ENCODE results near the gene FBXL4. TPM values are rescaled to one million over a fixed set of nuclear protein-coding genes. Genes with fewer than 3 reads are reported as not detected.

Gene FBXL4
- total and polyA plus RNA-seq, 2 experiments from 2014 or later = 10.8 to 31.0 TPM

- no peak overlapping the region for H2AFZ ChIP-seq
- no peaks in the 10 kb centered on the region for H3K9me2 ChIP-seq (replicated peaks; ENCODE audit: insufficient read depth)
- DNase-seq (ENCODE audit: low spot score) = no peak
- no peak overlapping the region for H3K27ac ChIP-seq
- H3K36me3 ChIP-seq (replicated peaks; ENCODE audit: insufficient read depth, low read depth) = no peaks in the 10 kb centered on the region
- no peaks in the 10 kb centered on the region for H3K79me2 ChIP-seq
- no peak overlapping the region for H3K4me3 ChIP-seq
- no peaks in the 10 kb centered on the region for H3K27me3 ChIP-seq
- no peaks in the 10 kb centered on the region for H4K20me1 ChIP-seq (ENCODE audit: insufficient read depth, poor library complexity, severe bottlenecking)
- H3K9me3 ChIP-seq (ENCODE audit: low read depth) = no peaks in the 10 kb centered on the region
- no peak overlapping the region for H3K4me2 ChIP-seq
- H3K4me1 ChIP-seq (ENCODE audit: insufficient read depth) = no peaks in the 10 kb centered on the region
- TF ChIP-seq EZH2phosphoT487 (IDR thresholded peaks at IDR 0.05; ENCODE audit: low read depth, severe bottlenecking, unreplicated experiment) = no peak
- TF ChIP-seq, protein P1, sequence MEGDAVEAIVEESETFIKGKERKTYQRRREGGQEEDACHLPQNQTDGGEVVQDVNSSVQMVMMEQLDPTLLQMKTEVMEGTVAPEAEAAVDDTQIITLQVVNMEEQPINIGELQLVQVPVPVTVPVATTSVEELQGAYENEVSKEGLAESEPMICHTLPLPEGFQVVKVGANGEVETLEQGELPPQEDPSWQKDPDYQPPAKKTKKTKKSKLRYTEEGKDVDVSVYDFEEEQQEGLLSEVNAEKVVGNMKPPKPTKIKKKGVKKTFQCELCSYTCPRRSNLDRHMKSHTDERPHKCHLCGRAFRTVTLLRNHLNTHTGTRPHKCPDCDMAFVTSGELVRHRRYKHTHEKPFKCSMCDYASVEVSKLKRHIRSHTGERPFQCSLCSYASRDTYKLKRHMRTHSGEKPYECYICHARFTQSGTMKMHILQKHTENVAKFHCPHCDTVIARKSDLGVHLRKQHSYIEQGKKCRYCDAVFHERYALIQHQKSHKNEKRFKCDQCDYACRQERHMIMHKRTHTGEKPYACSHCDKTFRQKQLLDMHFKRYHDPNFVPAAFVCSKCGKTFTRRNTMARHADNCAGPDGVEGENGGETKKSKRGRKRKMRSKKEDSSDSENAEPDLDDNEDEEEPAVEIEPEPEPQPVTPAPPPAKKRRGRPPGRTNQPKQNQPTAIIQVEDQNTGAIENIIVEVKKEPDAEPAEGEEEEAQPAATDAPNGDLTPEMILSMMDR (IDR thresholded peaks at IDR 0.05; ENCODE audit: poor library complexity) = no peak
- no peak for TF ChIP-seq EZH2 (IDR thresholded peaks at IDR 0.05; ENCODE audit: borderline replicate concordance)
Measured at GRCh38 chr6:98880486-98880885, 67.3 kb downstream of the FBXL4 start.

DNA sequence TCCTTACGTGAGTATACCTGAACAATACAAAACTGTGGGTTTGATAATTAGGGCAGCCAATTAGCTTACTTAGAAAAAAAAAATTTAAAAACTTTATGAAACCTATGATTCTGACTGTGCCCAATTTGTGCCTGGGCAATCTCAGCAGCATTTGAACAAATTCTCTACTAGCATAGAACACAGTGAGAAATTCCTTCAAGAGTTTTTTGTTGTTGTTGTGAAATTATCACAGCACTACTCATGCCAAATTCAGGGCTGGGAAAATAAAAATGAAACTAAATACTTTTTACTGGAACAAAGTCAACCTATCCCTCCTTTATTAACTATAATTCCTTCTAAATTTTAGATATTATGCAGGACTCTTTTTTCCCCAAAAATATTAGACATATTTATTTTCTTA, 70.5 kb downstream of the FBXL4 start:
- 63% methylated on average over 1 of the region's 1 CpG for WGBS (ENCODE audit: low lambda C conversion rate, missing lambda C conversion rate)
- no peaks in the 10 kb centered on the region for H4K20me1 ChIP-seq (ENCODE audit: insufficient read depth, poor library complexity, severe bottlenecking)
- H3K9me2 ChIP-seq (replicated peaks; ENCODE audit: insufficient read depth) = no peaks in the 10 kb centered on the region
- H3K9me3 ChIP-seq (ENCODE audit: low read depth) = no peaks in the 10 kb centered on the region
- no peak overlapping the region for H3K4me3 ChIP-seq
- no peaks in the 10 kb centered on the region for H3K36me3 ChIP-seq (replicated peaks; ENCODE audit: insufficient read depth, low read depth)
- DNase-seq (ENCODE audit: low spot score) = no peak
- H3K4me2 ChIP-seq = no peak overlapping the region
- no peak overlapping the region for H3K27ac ChIP-seq
- TF ChIP-seq, protein P1 (IDR thresholded peaks at IDR 0.05; ENCODE audit: poor library complexity) = no peak
- TF ChIP-seq EZH2 (IDR thresholded peaks at IDR 0.05; ENCODE audit: borderline replicate concordance) (no peak), EZH2phosphoT487 (IDR thresholded peaks at IDR 0.05; ENCODE audit: low read depth, severe bottlenecking, unreplicated experiment) (no peak)
- H3K79me2 ChIP-seq = no peaks in the 10 kb centered on the region
- no peaks in the 10 kb centered on the region for H3K4me1 ChIP-seq (ENCODE audit: insufficient read depth)
- no peak overlapping the region for H2AFZ ChIP-seq
- H3K27me3 ChIP-seq = no peaks in the 10 kb centered on the region

- Histone ChIP-seq H4K20me1 (ENCODE audit: insufficient read depth, poor library complexity, severe bottlenecking) (no peaks in the 10 kb centered on the region), H3K9me3 (ENCODE audit: low read depth) (no peaks in the 10 kb centered on the region), H3K4me2 (no peak overlapping the region), H2AFZ (no peak overlapping the region), H3K27me3 (no peaks in the 10 kb centered on the region), H3K4me1 (ENCODE audit: insufficient read depth) (no peaks in the 10 kb centered on the region), H3K79me2 (no peaks in the 10 kb centered on the region), H3K36me3 (replicated peaks; ENCODE audit: insufficient read depth, low read depth) (no peaks in the 10 kb centered on the region), H3K4me3 (no peak overlapping the region), H3K9me2 (replicated peaks; ENCODE audit: insufficient read depth) (no peaks in the 10 kb centered on the region), H3K27ac (no peak overlapping the region)
- TF ChIP-seq EZH2 (IDR thresholded peaks at IDR 0.05; ENCODE audit: borderline replicate concordance) (no peak), EZH2phosphoT487 (IDR thresholded peaks at IDR 0.05; ENCODE audit: low read depth, severe bottlenecking, unreplicated experiment) (no peak)
- TF ChIP-seq, protein P1 (IDR thresholded peaks at IDR 0.05; ENCODE audit: poor library complexity) = no peak
- no peak for DNase-seq (ENCODE audit: low spot score)
- WGBS (ENCODE audit: low lambda C conversion rate, missing lambda C conversion rate) = 89% methylated on average over 2 of the region's 2 CpGs
Measured at GRCh38 chr6:98875375-98875774, 72.4 kb downstream of the FBXL4 start.

DNA sequence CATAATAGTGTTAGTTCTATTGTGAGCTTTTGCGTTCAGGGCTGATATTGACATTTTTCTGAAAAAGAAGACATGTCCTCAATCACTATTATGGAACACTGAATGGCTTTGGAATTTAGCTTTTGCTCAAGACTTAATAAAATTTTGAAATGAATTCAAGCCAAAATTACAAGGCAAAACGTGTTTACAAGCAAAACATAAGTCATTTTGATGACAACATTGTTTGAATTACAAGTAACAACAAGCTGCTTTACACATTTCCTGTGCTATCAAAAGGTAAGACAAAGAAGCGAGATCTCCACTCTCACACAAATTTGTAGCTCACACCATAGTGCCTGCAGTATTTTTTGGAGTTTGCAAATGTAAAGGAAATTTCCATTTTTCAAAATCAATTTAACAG, 75.9 kb downstream of the FBXL4 start:
- Histone ChIP-seq H3K27ac (no peak overlapping the region), H3K9me3 (ENCODE audit: low read depth) (no peaks in the 10 kb centered on the region), H3K36me3 (replicated peaks; ENCODE audit: insufficient read depth, low read depth) (no peaks in the 10 kb centered on the region), H3K9me2 (replicated peaks; ENCODE audit: insufficient read depth) (no peaks in the 10 kb centered on the region), H4K20me1 (ENCODE audit: insufficient read depth, poor library complexity, severe bottlenecking) (no peaks in the 10 kb centered on the region), H3K4me2 (no peak overlapping the region), H3K4me1 (ENCODE audit: insufficient read depth) (no peaks in the 10 kb centered on the region), H2AFZ (no peak overlapping the region), H3K79me2 (no peaks in the 10 kb centered on the region), H3K27me3 (no peaks in the 10 kb centered on the region), H3K4me3 (no peak overlapping the region)
- no peak for TF ChIP-seq EZH2 (IDR thresholded peaks at IDR 0.05; ENCODE audit: borderline replicate concordance)
- no peak for TF ChIP-seq EZH2phosphoT487 (IDR thresholded peaks at IDR 0.05; ENCODE audit: low read depth, severe bottlenecking, unreplicated experiment)
- TF ChIP-seq, protein P1 (IDR thresholded peaks at IDR 0.05; ENCODE audit: poor library complexity) = no peak
- 84% methylated on average over 3 of the region's 3 CpGs for WGBS (ENCODE audit: low lambda C conversion rate, missing lambda C conversion rate)
- DNase-seq (ENCODE audit: low spot score) = no peak

All from hepatocyte (in vitro differentiated cells).